ENCODE data around the gene HMG20B.

GRCh38 chr19:3536429-3537100, 36.2 kb upstream of the HMG20B start:
- TF ChIP-seq CTCF (IDR thresholded peaks at IDR 0.05) (no peak), POLR2A (IDR thresholded peaks at IDR 0.05) (no peak)

Data from stomach (tissue), 4 donors.